ENCODE measurements around the gene DIP2C.
A peak's percentile ranks its signal among the peaks of the same experiment; 100 is the strongest.

The DIP2C gene

DNA sequence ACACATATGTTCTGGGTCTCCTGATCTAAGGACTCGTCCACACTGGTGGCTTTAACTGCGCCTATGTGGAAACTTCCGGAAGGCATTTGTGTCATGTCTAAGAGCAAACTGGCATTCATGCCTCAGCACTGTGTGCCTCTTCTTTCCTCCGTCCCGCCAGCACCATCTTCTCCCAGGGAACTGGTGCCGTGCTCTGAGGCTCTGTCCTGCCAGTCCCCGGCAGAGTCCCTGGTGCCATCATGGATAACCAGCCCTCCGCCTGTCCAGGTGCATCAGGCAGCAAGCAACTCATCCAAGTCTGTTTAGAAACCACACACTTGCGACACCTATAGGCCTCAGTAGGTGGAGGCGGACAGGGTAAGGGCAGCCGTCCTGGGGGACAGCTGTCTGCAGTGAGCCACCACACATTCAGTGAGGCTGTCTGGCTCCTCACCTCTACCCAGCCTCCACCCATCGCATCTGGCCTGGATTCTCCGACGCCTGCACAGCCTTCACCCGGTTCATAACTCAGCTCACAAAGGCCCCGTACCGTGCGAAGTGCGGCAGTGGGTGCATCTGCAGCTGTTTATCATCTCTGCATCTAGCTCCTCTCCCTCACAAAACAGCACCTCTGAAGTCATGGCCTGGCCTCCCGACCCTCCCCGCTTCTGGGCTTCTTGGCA is 162.7 kb downstream of the DIP2C start:
- no peak overlapping the region for H2BK12ac ChIP-seq (ENCODE audit: low read length)
- H4K8ac ChIP-seq (ENCODE audit: low read depth, low read length): no peak overlapping the region
- H2AK5ac ChIP-seq (ENCODE audit: low read length): no peak overlapping the region
- no peak overlapping the region for H3K4me2 ChIP-seq (ENCODE audit: low read length)
- no peak overlapping the region for H2BK5ac ChIP-seq (ENCODE audit: low read depth, low read length, poor library complexity)
- no peak overlapping the region for H2AFZ ChIP-seq (ENCODE audit: insufficient read depth, low read length, poor library complexity)
- H4K12ac ChIP-seq (ENCODE audit: low read depth, low read length): no peak overlapping the region
- H2BK120ac ChIP-seq (ENCODE audit: insufficient read depth, low read length, poor library complexity): no peak overlapping the region
- no peaks in the 10 kb centered on the region for H3K79me1 ChIP-seq (ENCODE audit: low read length)
- no peak overlapping the region for H3K4me3 ChIP-seq (ENCODE audit: low read depth, low read length)
- H3K18ac ChIP-seq (ENCODE audit: low read length): peak overlapping the region; percentile 19
- H3K4ac ChIP-seq (ENCODE audit: low read depth, low read length): no peak overlapping the region
- no peak overlapping the region for H3K27ac ChIP-seq (ENCODE audit: low read depth, low read length)
- no peak overlapping the region for H3K14ac ChIP-seq (ENCODE audit: low read length)
- H3K36me3 ChIP-seq (ENCODE audit: control insufficient read depth in 1 of 2, insufficient read depth in 2 of 2, low read length in 2 of 2): no peaks in the 10 kb centered on the region
- H3K27me3 ChIP-seq (ENCODE audit: insufficient read depth, low read length): no peaks in the 10 kb centered on the region
- no peaks in the 10 kb centered on the region for H3K79me2 ChIP-seq (ENCODE audit: control insufficient read depth, insufficient read depth, low read length, poor library complexity)
- H3K9ac ChIP-seq (ENCODE audit: low read length): no peak overlapping the region
- H3K4me1 ChIP-seq (ENCODE audit: control insufficient read depth in 1 of 2, insufficient read depth in 2 of 2, low read length in 2 of 2): peaks cover 0 to 2% of the 10 kb centered on the region in 2 experiments
- no peak overlapping the region for H3K23ac ChIP-seq (ENCODE audit: low read length)
- H3K9me3 ChIP-seq (ENCODE audit: insufficient read depth, low read depth, low read length): no peaks in the 10 kb centered on the region
- H4K91ac ChIP-seq (ENCODE audit: low read depth, low read length): no peak overlapping the region
- WGBS (ENCODE audit: extremely low coverage, insufficient coverage, insufficient read length): no CpG with 5 or more reads among the region's 21 CpGs
- DNase-seq: peak; percentile 20 to 29

DNA sequence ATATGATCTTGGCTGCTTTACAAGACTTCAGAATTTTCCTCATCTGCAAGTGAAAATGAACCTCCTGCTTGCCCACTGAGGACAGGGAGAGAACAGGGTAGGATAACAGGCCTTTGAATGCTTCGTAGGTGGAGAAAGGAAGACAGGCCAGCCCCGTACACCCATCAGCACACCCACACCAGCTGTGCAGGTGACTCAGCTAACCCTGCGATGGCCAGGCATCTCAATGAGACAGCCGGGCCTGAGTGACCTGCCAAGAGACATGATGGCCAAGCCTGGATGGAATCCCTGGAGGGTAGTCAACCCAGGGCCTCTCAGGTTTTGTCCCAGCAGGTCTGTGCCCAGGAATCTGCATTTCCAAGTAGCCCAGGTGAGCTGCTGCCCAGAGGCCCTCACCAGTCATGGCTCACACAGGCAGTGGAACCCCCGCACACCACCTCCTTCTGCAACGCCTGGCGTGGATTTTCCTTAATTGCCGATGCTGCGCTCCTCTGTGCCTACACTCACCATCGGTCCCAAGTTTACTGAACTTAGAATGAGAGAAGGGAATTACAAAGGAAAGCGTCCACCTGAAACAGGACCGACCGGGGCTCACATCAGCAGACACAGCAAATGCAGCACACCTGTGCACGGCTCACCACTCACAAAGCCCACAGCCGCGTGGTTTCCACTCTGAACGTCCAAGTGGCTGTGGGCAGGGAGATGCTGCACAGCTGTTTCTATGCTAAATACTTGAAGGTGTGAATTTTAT is 163.7 kb downstream of the DIP2C start:
- H3K27me3 ChIP-seq (ENCODE audit: insufficient read depth, low read length): no peaks in the 10 kb centered on the region
- H4K8ac ChIP-seq (ENCODE audit: low read depth, low read length): no peak overlapping the region
- H3K9me3 ChIP-seq (ENCODE audit: insufficient read depth, low read depth, low read length): no peaks in the 10 kb centered on the region
- H3K79me1 ChIP-seq (ENCODE audit: low read length): no peaks in the 10 kb centered on the region
- peak in 1 of 2 donors; percentile 23 for DNase-seq
- H4K91ac ChIP-seq (ENCODE audit: low read depth, low read length): no peak overlapping the region
- no peak overlapping the region for H4K12ac ChIP-seq (ENCODE audit: low read depth, low read length)
- H3K36me3 ChIP-seq (ENCODE audit: control insufficient read depth in 1 of 2, insufficient read depth in 2 of 2, low read length in 2 of 2): no peaks in the 10 kb centered on the region
- H3K23ac ChIP-seq (ENCODE audit: low read length): no peak overlapping the region
- no peak overlapping the region for H2AFZ ChIP-seq (ENCODE audit: insufficient read depth, low read length, poor library complexity)
- no peak overlapping the region for H3K14ac ChIP-seq (ENCODE audit: low read length)
- WGBS (ENCODE audit: extremely low coverage, insufficient coverage, insufficient read length): no CpG with 5 or more reads among the region's 17 CpGs
- H3K4me3 ChIP-seq (ENCODE audit: low read depth, low read length): no peak overlapping the region
- no peak overlapping the region for H3K4ac ChIP-seq (ENCODE audit: low read depth, low read length)
- H2BK12ac ChIP-seq (ENCODE audit: low read length): no peak overlapping the region
- peaks cover 2 to 7% of the 10 kb centered on the region in 2 experiments for H3K4me1 ChIP-seq (ENCODE audit: control insufficient read depth in 1 of 2, insufficient read depth in 2 of 2, low read length in 2 of 2)
- no peak overlapping the region for H3K4me2 ChIP-seq (ENCODE audit: low read length)
- H3K9ac ChIP-seq (ENCODE audit: low read length): peak overlapping the region; percentile 9
- H3K79me2 ChIP-seq (ENCODE audit: control insufficient read depth, insufficient read depth, low read length, poor library complexity): no peaks in the 10 kb centered on the region
- no peak overlapping the region for H2AK5ac ChIP-seq (ENCODE audit: low read length)
- no peak overlapping the region for H3K27ac ChIP-seq (ENCODE audit: low read depth, low read length)
- no peak overlapping the region for H2BK5ac ChIP-seq (ENCODE audit: low read depth, low read length, poor library complexity)
- H2BK120ac ChIP-seq (ENCODE audit: insufficient read depth, low read length, poor library complexity): no peak overlapping the region
- no peak overlapping the region for H3K18ac ChIP-seq (ENCODE audit: low read length)

DNA sequence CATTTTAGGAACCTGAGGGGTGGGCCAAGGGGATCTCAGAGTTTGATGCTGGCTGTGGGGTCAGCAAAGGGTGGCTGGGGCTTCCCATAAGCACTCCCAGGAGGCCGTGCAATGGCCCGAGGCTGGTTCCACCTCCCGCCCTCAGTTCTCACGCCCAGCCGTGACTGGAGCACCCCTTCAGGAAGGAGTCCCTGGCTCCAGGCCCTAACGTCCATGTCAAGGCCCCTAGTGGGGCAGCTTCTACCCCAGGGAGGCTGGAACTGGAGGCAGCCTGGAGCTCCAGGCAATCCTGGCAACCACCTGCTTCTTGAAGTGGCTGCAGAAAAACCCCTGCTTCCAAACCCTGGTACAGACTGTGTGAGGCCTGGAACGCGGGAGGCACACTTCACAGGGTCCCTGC is 165.5 kb downstream of the DIP2C start:
- H3K79me2 ChIP-seq (ENCODE audit: control insufficient read depth, insufficient read depth, low read length, poor library complexity): no peaks in the 10 kb centered on the region
- H3K18ac ChIP-seq (ENCODE audit: low read length): no peak overlapping the region
- no CpG with 5 or more reads among the region's 8 CpGs for WGBS (ENCODE audit: extremely low coverage, insufficient coverage, insufficient read length)

DNA sequence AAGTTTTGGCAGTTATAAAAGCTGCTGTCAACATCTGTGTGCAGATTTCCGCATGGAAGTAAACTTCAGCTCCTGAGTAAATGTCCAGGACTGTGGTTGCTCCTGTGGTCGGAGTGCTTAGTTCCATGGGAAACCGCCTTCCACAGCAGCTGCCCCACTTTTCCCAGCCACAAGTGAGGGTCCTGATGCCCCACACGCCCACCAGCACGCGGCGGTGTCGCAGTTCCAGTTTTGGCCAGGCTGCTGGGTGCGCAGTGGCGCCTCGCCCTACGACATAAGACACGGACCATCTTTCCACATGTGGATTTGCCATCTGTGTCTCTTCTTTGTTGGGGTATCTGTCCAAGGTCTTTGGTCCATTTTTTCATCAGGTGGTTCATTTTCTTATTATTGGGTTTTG is 167.1 kb downstream of the DIP2C start:
- Histone ChIP-seq H2BK5ac (ENCODE audit: low read depth, low read length, poor library complexity) (no peak overlapping the region), H3K9me3 (ENCODE audit: insufficient read depth, low read depth, low read length) (no peaks in the 10 kb centered on the region), H4K12ac (ENCODE audit: low read depth, low read length) (no peak overlapping the region), H3K36me3 (ENCODE audit: control insufficient read depth in 1 of 2, insufficient read depth in 2 of 2, low read length in 2 of 2) (no peaks in the 10 kb centered on the region), H3K27me3 (ENCODE audit: insufficient read depth, low read length) (no peaks in the 10 kb centered on the region), H3K79me2 (ENCODE audit: control insufficient read depth, insufficient read depth, low read length, poor library complexity) (no peaks in the 10 kb centered on the region), H3K4ac (ENCODE audit: low read depth, low read length) (no peak overlapping the region), H3K23ac (ENCODE audit: low read length) (no peak overlapping the region), H3K4me2 (ENCODE audit: low read length) (no peak overlapping the region), H3K4me1 (ENCODE audit: control insufficient read depth in 1 of 2, insufficient read depth in 2 of 2, low read length in 2 of 2) (peaks cover 6 to 20% of the 10 kb centered on the region in 2 experiments), H2BK120ac (ENCODE audit: insufficient read depth, low read length, poor library complexity) (no peak overlapping the region), H2AK5ac (ENCODE audit: low read length) (no peak overlapping the region), H3K27ac (ENCODE audit: low read depth, low read length) (no peak overlapping the region), H3K4me3 (ENCODE audit: low read depth, low read length) (no peak overlapping the region), H2BK12ac (ENCODE audit: low read length) (no peak overlapping the region), H2AFZ (ENCODE audit: insufficient read depth, low read length, poor library complexity) (no peak overlapping the region), H3K79me1 (ENCODE audit: low read length) (no peaks in the 10 kb centered on the region), H4K8ac (ENCODE audit: low read depth, low read length) (no peak overlapping the region), H3K9ac (ENCODE audit: low read length) (no peak overlapping the region), H3K14ac (ENCODE audit: low read length) (no peak overlapping the region), H4K91ac (ENCODE audit: low read depth, low read length) (no peak overlapping the region), H3K18ac (ENCODE audit: low read length) (no peak overlapping the region)
- WGBS (ENCODE audit: extremely low coverage, insufficient coverage, insufficient read length): no CpG with 5 or more reads among the region's 13 CpGs
- no peak for DNase-seq

More for the DNA sequence above, 165.5 kb downstream of the DIP2C start:
- Histone ChIP-seq H3K23ac (ENCODE audit: low read length) (no peak overlapping the region), H3K79me1 (ENCODE audit: low read length) (no peaks in the 10 kb centered on the region), H2BK12ac (ENCODE audit: low read length) (no peak overlapping the region), H2AFZ (ENCODE audit: insufficient read depth, low read length, poor library complexity) (no peak overlapping the region), H3K14ac (ENCODE audit: low read length) (no peak overlapping the region), H3K9ac (ENCODE audit: low read length) (no peak overlapping the region), H3K4me3 (ENCODE audit: low read depth, low read length) (no peak overlapping the region), H3K27me3 (ENCODE audit: insufficient read depth, low read length) (no peaks in the 10 kb centered on the region), H3K4ac (ENCODE audit: low read depth, low read length) (no peak overlapping the region), H3K4me2 (ENCODE audit: low read length) (no peak overlapping the region), H3K27ac (ENCODE audit: low read depth, low read length) (no peak overlapping the region), H2BK120ac (ENCODE audit: insufficient read depth, low read length, poor library complexity) (no peak overlapping the region), H3K4me1 (ENCODE audit: control insufficient read depth in 1 of 2, insufficient read depth in 2 of 2, low read length in 2 of 2) (peaks cover 6 to 16% of the 10 kb centered on the region in 2 experiments), H4K8ac (ENCODE audit: low read depth, low read length) (no peak overlapping the region), H4K12ac (ENCODE audit: low read depth, low read length) (no peak overlapping the region), H2BK5ac (ENCODE audit: low read depth, low read length, poor library complexity) (no peak overlapping the region), H4K91ac (ENCODE audit: low read depth, low read length) (no peak overlapping the region), H3K9me3 (ENCODE audit: insufficient read depth, low read depth, low read length) (no peaks in the 10 kb centered on the region), H3K36me3 (ENCODE audit: control insufficient read depth in 1 of 2, insufficient read depth in 2 of 2, low read length in 2 of 2) (no peaks in the 10 kb centered on the region), H2AK5ac (ENCODE audit: low read length) (no peak overlapping the region)
- DNase-seq: no peak

Measured in trophoblast cell (in vitro differentiated cells and primary cell).